Activated CD4-positive, alpha-beta T cell treated with anti-CD3 and anti-CD28 coated beads, Interleukin-2, amount 10 ng/mL, durations not matched to agents 24 days and 14 days (primary cell): ENCODE measurements around the gene CRYAB. TPM values are rescaled to one million over a fixed set of nuclear protein-coding genes. Genes with fewer than 3 reads are reported as not detected.

Experiments
- DNase-seq: peaks from one replicate; pipeline ENCODE4 v3.0.0; 2022
- H3K27ac Mint-ChIP-seq: one replicate; pipeline ENCODE4 v1.8.0; 2022; ENCODE audit warnings: mild to moderate bottlenecking, mixed read lengths
- H3K27me3 Mint-ChIP-seq: one replicate; pipeline ENCODE4 v1.8.0; 2022; ENCODE audit warnings: mixed read lengths
- H3K36me3 Mint-ChIP-seq: one replicate; pipeline ENCODE4 v1.8.0; 2022; ENCODE audit warnings: low read depth, mild to moderate bottlenecking, mixed read lengths
- H3K4me1 Mint-ChIP-seq: one replicate; pipeline ENCODE4 v1.8.0; 2021; ENCODE audit warnings: mixed read lengths
- H3K4me3 Mint-ChIP-seq: one replicate; pipeline ENCODE4 v1.8.0; 2022; ENCODE audit warnings: mild to moderate bottlenecking, moderate library complexity, mixed read lengths
- H3K9me3 Mint-ChIP-seq: one replicate; pipeline ENCODE4 v1.8.0; 2021; ENCODE audit warnings: mixed read lengths
- intact Hi-C: fragments of 100-400 bp; cut with micrococcal nuclease; formaldehyde crosslinking; loops from one replicate; pipeline ENCODE4 v1.15.1; 2023
- total RNA-seq: library from RNA; stranded (reverse); gene quantifications from 2 replicates; pipeline ENCODE4 v1.2.3, GENCODE V29; 2022

Gene CRYAB
- not detected in 2 replicates for total RNA-seq

GRCh38 chr11:111911563-111912401, at the start of gene CRYAB:
Gene CRYAB (minus strand): TSS chr11:111911770. CDS start chr11:111911724, 46 bp downstream.
- peaks cover 61% of the 10 kb centered on the region for H3K27me3 Mint-ChIP-seq
- H3K4me3 Mint-ChIP-seq = no peak within 1 kb of the TSS
- no peak within 1 kb of the TSS for H3K27ac Mint-ChIP-seq
- H3K4me1 Mint-ChIP-seq = no peaks in the 10 kb centered on the region
- DNase-seq = no peak
- no peaks in the 10 kb centered on the region for H3K36me3 Mint-ChIP-seq
- intact Hi-C loops = no loop called here
- H3K9me3 Mint-ChIP-seq = no peaks in the 10 kb centered on the region

DNA sequence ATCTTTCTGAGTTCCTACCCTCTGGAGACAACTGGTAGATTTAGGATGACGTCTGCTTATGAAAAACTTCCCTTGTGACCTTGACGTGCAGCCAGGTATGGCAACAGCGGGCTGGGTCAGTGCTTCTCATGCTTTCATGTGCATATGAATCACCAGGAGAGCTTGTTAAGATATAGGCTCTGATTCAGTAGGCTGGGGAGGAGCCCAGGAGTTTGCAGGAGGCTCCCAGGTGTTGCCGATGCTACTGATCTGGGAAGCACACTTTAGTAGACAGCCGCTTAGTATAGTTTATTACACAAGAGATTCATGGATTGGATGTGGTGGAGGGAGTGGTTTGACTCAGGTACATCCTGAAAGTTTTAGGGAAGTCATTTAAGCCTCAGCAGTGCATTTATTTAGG, 49.3 kb upstream of the CRYAB start:
- no peaks in the 10 kb centered on the region for H3K27me3 Mint-ChIP-seq
- peaks cover 3% of the 10 kb centered on the region for H3K4me1 Mint-ChIP-seq
- intact Hi-C loops = no loop called here
- H3K4me3 Mint-ChIP-seq = no peak overlapping the region
- no peaks in the 10 kb centered on the region for H3K9me3 Mint-ChIP-seq
- DNase-seq = no peak
- peaks cover 10% of the 10 kb centered on the region for H3K36me3 Mint-ChIP-seq
- no peak overlapping the region for H3K27ac Mint-ChIP-seq

DNA sequence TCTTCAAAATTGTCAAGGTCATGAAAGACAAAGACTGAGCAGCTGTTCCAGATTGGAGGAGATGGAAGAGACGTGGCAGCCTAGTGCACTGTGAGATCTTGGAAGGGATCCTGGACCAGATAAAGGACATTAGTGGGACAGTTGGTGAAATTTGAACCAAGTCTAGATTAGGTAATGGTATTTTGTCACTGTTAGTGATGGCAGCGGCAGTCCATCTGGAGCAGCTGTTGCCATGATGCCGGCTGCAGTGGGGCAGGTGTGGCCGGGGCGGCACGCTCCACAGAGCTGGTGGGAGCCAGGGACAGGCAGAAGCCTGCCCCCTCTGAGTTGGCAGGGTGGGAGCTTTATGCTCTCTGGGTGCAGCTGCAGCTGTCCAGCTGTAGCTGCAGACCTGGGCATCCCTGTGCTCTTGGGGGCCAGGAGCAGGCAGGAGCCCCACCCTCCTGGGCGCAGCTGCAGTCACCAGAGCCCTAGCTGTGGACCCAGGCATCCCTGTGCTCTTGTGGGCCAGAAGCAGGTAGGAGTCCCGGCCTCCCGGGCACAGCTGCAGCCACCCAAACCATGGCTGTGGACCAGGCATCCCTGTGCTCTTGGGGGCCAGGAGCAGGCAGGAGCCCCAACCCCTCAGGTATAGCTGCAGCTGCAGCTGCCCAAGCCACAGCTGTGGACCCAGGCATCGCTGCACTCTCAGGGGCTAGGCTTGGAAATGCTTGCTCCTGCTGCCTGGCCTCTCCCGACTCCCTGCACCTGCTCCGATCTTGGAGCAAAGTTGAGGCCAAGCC, 46.3 kb upstream of the CRYAB start:
- DNase-seq = no peak
- Mint-ChIP-seq H3K9me3 (no peaks in the 10 kb centered on the region), H3K27ac (no peak overlapping the region), H3K27me3 (no peaks in the 10 kb centered on the region), H3K4me3 (no peak overlapping the region), H3K4me1 (no peaks in the 10 kb centered on the region), H3K36me3 (peaks cover 7% of the 10 kb centered on the region)
- intact Hi-C loops = no loop called here

GRCh38 chr11:111954154-111954553, 42.6 kb upstream of the CRYAB start:
- intact Hi-C loops = no loop called here
- Mint-ChIP-seq H3K4me1 (peaks cover 9% of the 10 kb centered on the region), H3K9me3 (no peaks in the 10 kb centered on the region), H3K27ac (no peak overlapping the region), H3K27me3 (no peaks in the 10 kb centered on the region), H3K4me3 (no peak overlapping the region), H3K36me3 (peaks cover 15% of the 10 kb centered on the region)
- DNase-seq = no peak

GRCh38 chr11:111951565-111951964, 40.0 kb upstream of the CRYAB start:
- peaks cover 19% of the 10 kb centered on the region for H3K36me3 Mint-ChIP-seq
- no peak overlapping the region for H3K4me3 Mint-ChIP-seq
- H3K9me3 Mint-ChIP-seq = no peaks in the 10 kb centered on the region
- DNase-seq = no peak
- no peaks in the 10 kb centered on the region for H3K27me3 Mint-ChIP-seq
- peaks cover 17% of the 10 kb centered on the region for H3K4me1 Mint-ChIP-seq
- intact Hi-C loops = no loop called here
- no peak overlapping the region for H3K27ac Mint-ChIP-seq

DNA sequence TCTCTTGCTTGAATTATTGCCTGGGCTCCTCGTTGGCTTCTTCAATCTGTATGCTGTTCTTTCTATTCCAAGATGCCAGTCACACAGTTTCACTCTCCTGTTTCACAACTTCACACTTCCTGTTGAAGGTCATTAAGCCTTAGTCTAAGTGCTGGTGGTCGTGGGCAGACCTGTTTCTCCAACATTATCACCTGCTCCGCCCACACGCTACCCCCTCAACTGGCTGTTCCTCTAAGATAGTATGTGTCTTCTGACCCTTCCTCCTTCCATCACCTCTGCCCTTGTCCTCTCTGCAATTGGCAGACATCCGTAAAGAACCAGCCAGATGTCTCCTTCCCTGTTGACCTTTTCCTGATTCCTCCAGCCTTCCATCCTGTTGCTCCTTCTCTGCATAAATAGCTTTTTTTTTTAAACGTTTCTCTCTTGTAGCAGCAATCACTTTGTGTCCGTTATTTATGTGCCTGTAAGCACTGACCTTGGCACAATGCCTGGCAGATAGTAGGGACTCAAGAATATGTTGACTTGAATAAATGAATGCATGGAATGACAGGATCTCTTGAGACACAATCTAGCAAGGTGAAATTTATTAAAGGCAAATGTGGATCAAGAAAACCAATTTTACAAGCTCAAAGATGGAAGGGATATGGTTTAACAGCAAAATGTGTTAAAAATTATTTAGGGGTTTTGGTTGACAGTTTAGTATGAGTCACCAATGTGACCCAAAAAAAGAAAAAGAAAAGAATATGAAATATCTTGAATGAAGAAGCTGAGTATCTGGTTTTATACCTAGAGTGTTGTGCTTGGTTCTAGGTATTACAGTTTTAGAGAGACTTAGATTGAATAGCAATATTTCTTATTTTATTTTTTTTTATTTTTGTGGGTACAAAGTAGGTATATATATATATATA, 38.2 kb upstream of the CRYAB start:
- peaks cover 22% of the 10 kb centered on the region for H3K4me1 Mint-ChIP-seq
- H3K27ac Mint-ChIP-seq = peak overlapping the region; percentile 50
- H3K36me3 Mint-ChIP-seq = peaks cover 22% of the 10 kb centered on the region

DNA sequence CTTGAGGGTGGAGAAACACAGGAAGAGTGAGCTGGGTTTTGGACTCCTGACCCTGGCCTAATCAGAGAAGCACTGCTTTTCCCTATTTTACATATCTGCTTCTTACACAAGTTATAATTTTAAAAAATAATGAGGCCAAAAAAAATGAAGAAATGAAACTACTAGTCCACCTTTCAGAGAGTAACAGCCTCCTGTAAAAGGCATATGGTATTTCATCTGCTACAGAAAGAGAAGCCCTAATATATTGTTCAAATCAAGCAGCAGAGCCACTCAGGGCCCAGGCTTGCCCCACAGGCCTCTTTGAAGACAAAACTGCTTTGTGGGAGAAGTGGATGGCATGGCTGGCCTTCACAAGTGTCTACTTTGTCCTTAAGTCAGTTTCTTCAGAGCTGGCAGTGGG, 35.6 kb upstream of the CRYAB start:
- Mint-ChIP-seq H3K36me3 (peaks cover 28% of the 10 kb centered on the region), H3K9me3 (no peaks in the 10 kb centered on the region), H3K27me3 (no peaks in the 10 kb centered on the region), H3K27ac (no peak overlapping the region), H3K4me1 (peaks cover 31% of the 10 kb centered on the region), H3K4me3 (no peak overlapping the region)
- no peak for DNase-seq
- intact Hi-C loops = no loop called here

More for the DNA sequence above, 38.2 kb upstream of the CRYAB start:
- DNase-seq = no peak
- Mint-ChIP-seq H3K4me3 (no peak overlapping the region), H3K9me3 (no peaks in the 10 kb centered on the region), H3K27me3 (no peaks in the 10 kb centered on the region)
- intact Hi-C loops = no loop called here

GRCh38 chr11:111946499-111946898, 34.9 kb upstream of the CRYAB start:
- H3K27me3 Mint-ChIP-seq = no peaks in the 10 kb centered on the region
- intact Hi-C loops = no loop called here
- no peak for DNase-seq
- peaks cover 31% of the 10 kb centered on the region for H3K4me1 Mint-ChIP-seq
- H3K9me3 Mint-ChIP-seq = no peaks in the 10 kb centered on the region
- H3K36me3 Mint-ChIP-seq = peaks cover 25% of the 10 kb centered on the region
- H3K27ac Mint-ChIP-seq = no peak overlapping the region
- no peak overlapping the region for H3K4me3 Mint-ChIP-seq

GRCh38 chr11:111945198-111945597, 33.6 kb upstream of the CRYAB start:
- no peak for DNase-seq
- Mint-ChIP-seq H3K27ac (peak overlapping the region; percentile 95), H3K9me3 (no peaks in the 10 kb centered on the region), H3K4me3 (peak overlapping the region; percentile 50), H3K27me3 (no peaks in the 10 kb centered on the region), H3K36me3 (peaks cover 25% of the 10 kb centered on the region), H3K4me1 (peaks cover 38% of the 10 kb centered on the region)
- intact Hi-C loops = no loop called here

DNA sequence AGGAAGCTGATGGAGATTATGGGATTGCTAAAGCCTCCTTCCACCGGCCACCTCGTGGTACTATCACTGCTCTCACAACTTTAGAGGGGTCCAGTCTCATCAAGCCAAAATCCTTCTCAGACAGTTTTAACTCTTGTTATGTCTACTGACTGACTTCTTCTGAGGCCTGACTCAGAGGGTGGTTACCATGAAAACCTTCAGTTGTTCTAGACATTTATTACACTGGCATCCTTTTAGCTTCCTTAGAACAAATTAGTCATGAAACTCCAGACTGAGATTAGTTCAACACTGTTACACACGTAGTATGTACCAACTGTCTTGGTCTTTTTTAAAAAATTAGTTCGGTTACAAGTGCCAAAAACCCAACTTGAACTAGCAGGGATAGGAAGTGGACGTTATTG, 33.1 kb upstream of the CRYAB start:
- H3K4me1 Mint-ChIP-seq = peaks cover 37% of the 10 kb centered on the region
- peaks cover 21% of the 10 kb centered on the region for H3K36me3 Mint-ChIP-seq
- peak overlapping the region; percentile 50 for H3K4me3 Mint-ChIP-seq
- intact Hi-C loops = loop anchor here (1.0 kb wide), 2 partner anchors 8 to 12 kb away; no protein-coding TSS in a partner anchor
- no peaks in the 10 kb centered on the region for H3K27me3 Mint-ChIP-seq
- peak; percentile 57 for DNase-seq
- H3K9me3 Mint-ChIP-seq = no peaks in the 10 kb centered on the region
- H3K27ac Mint-ChIP-seq = peak overlapping the region; percentile 95

GRCh38 chr11:111944139-111944538, 32.6 kb upstream of the CRYAB start:
- Mint-ChIP-seq H3K27ac (peak overlapping the region; percentile 95), H3K4me1 (peaks cover 35% of the 10 kb centered on the region), H3K9me3 (no peaks in the 10 kb centered on the region), H3K4me3 (peak overlapping the region; percentile 56), H3K27me3 (no peaks in the 10 kb centered on the region), H3K36me3 (peaks cover 18% of the 10 kb centered on the region)
- intact Hi-C loops = loop anchor here (1.0 kb wide), 2 partner anchors 8 to 12 kb away; no protein-coding TSS in a partner anchor
- DNase-seq = peak; percentile 67

DNA sequence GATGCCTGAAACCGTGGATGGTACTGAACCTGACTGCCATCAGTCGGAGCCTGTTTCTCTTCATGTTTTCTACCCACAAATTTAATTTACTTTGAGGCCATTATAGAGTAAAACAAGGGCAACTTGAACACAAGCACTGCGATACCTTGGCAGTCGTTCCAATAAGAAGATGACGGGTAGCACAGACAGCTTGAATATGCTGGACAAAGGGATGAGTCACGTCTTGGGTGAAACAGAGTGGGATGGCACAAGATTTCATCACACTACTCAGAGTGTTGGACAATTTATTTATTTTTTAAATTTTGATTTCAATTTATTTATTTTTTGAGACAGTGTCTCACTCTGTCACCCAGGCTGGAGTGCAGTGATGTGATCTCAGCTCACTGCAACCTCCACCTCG, 31.3 kb upstream of the CRYAB start:
- Mint-ChIP-seq H3K36me3 (peaks cover 13% of the 10 kb centered on the region), H3K9me3 (no peaks in the 10 kb centered on the region), H3K4me1 (peaks cover 42% of the 10 kb centered on the region), H3K4me3 (no peak overlapping the region), H3K27me3 (no peaks in the 10 kb centered on the region), H3K27ac (no peak overlapping the region)
- DNase-seq = no peak
- intact Hi-C loops = no loop called here

DNA sequence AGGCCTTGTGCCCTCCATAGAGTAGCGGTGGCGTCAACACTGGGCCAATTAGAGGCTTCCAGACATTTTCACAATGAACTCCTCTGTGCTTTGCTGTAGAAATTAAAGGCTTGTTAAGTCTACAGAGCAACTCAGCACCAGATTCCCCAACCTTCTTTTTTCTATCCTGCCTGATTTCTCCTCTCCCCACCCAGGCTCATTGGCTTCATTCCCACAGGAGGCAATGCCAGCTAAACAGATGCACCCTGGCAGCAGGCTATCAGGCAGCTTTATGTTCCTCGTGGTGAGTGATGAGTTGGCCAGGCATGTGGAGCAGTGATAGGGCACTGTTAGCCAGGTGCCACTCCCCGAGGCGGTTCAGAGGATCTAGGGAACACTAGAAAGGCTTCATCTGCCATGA, 30.4 kb upstream of the CRYAB start:
- Mint-ChIP-seq H3K36me3 (peaks cover 14% of the 10 kb centered on the region), H3K4me3 (no peak overlapping the region), H3K4me1 (peaks cover 47% of the 10 kb centered on the region), H3K27ac (peak overlapping the region; percentile 14), H3K9me3 (no peaks in the 10 kb centered on the region), H3K27me3 (no peaks in the 10 kb centered on the region)
- intact Hi-C loops = no loop called here
- no peak for DNase-seq
